DMS 273 (cell line): Measurements from ENCODE around the gene SPATA9.
"Not testable (repeated sequence)": the region's sequence is repeated elsewhere in the genome, so short reads cannot be mapped to it uniquely, and the experiment has no call there.

Source experiments
- DNase-seq: peaks from one replicate; lab custom pipeline; 2025; ENCODE audit not compliant: unreplicated experiment; lab: John Stamatoyannopoulos, UW

Gene SPATA9

GRCh38 chr5:95718203-95718602 is 35.4 kb upstream of the SPATA9 start:
- DNase-seq, result no peak

GRCh38 chr5:95717439-95717838 is 34.6 kb upstream of the SPATA9 start:
- no peak for DNase-seq

- no peak for DNase-seq
Measured at GRCh38 chr5:95715799-95716461, 33.1 kb upstream of the SPATA9 start.

DNA sequence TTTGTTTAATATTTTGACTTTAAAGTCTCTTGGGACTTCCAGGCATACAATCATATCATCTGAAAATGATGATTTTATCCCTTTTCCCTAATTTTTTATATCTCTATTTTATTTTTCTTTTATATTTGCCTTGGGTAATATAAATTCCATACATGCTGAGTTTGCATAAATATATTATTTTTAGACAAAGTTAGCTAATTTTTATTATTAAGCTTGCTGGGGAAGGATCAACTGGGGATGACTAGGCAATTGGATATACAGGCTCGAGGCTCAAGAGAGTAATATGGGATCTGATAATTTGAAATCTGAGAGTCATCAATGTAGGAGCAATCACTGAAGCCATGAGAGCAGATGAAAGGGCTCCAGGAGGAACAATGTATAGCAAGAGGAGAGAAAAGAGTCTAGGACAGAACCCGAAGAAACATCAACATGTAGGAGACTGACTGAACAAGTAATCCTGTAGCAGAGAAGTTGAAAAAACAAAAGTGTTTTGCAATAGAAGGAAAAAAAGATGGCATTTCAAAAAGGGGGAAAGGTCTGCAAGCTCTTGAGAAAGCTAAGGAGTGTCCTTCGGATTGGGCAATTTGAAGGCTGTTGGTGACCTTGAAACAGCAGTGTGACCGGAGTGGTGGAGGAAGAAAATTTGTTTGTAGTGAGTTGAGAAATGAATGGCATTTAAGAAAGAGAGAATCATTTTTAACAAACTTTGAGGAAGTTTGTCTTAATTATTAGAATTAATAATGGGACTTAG is 31.3 kb upstream of the SPATA9 start:
- no peak for DNase-seq

DNA sequence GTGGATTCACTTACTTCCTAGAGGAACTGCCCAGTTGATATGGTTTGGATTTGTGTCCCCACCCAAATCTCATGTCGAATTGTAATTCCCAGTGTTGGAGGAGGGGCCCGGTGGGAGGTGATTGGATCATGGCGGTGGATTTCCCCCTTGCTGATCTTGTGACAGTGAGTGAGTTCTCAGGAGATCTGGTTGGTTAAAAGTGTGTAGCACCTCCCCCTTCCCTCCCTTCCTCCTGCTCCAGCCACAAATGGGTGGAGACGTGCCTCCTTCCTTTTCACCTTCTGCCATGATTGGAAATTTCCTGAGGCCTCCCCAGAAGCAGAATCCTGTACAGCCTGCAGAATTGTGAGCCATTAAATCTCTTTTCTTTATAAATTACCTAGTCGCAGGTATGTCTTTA is 30.5 kb upstream of the SPATA9 start:
- DNase-seq, result not testable (repeated sequence)

DNA sequence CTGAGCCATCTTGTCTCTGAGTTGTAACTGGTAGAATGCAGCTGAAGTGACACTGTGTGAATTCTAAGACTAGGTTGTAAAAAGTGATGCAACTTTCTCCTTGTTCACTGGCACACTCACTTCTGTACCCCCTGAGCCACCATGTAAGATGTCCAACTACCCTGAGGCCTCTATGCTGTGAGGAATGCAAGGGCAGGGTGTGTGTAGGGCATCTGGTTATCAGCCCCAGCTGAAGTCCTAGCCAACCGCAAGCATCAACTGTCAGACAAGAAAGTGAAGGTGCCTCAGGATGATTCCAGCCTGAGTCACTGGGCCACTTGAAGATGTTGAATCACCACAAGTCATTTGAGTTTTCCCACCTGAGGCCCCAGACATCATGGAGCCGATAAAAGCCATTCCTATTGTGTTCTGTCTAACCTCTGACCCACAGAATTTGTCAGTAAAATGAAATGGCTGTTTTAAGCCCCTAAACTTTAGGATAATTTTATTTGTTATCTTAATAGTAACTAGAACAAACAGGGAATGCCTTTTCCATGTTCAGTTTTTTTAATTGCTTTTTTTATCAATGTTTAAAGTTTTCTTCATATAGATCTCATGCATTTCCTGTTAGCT is 29.7 kb upstream of the SPATA9 start:
- DNase-seq, result no peak

DNA sequence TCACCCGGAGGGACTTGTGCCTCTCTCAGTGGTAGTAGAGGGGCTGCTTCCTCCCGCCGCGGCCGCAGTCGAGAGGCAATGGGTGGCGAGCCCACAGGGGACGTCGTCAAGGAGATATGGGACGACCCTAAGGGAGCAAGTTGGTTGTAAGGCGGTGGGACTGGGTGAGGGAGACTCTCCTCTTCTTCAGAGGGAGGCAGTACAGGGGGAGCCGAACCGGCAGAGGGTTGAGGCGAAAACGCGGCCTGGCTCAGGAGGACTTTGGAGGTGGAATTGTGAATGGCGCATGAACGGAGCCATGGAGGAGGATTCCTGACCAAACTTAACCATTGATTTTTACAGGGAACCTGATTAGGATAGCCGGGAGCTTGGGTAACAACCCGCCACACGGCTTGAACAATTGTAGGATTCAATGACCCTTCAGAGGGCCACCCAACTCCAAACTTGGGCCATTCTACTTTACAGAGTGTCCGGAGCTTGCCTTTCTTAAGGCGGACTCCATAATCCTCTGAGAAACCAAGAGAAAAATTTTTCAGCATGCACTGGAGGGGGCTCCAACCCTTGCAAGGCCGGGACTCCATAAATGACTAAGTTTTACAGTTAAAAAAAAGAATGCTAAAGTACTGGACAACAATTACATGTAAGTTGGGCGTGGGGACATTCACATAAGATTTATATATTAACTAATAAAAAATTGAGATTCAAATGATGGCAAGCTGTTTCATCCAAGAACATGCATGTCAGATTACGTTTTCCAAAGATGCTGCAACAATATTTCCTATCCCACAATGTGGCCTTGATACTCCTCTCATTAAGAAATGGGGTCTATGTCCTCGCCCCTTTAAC is 28.9 kb upstream of the SPATA9 start:
- peak; percentile 19 for DNase-seq

DNA sequence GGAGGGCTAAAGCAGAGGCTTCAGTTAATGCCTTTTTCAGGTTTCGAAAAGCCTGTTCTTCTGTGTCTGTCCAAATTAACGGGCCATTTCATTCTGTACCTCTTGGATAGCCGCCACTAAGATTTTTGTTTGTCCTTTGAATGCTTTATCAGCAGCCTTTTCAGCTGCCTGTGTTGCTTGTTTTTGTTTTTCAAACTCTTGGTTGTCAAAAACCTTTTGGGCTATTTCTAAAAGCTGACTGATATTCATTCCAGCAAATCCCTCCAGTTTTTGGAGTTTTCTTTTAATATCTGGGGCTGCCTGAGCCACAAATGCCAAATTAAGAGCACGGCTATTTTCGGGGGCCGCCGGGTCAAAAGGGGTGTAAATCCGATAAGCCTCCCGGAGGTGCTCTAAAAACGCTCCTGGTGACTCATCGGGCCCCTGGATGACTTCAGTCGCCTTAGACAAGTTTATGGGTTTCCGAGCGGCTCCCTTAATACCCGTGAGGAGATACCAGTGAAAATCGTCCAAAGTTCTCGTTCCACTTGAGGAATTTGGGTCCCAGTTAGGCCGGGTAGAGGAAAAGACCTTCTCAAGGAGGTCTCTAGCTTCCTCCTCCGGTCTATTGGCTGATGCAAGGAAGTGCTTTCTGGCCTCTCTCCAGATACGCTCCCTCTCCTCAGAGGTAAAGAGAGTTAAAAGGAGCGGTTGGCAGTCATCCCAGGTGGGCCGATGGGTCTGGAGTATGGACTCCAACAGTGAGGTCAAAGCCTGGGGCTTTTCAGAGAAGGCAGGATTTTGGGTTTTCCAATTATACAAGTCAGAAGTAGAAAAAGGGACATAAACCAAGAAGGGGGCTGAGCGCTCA is 28.1 kb upstream of the SPATA9 start:
- DNase-seq, result peak; percentile 50

DNA sequence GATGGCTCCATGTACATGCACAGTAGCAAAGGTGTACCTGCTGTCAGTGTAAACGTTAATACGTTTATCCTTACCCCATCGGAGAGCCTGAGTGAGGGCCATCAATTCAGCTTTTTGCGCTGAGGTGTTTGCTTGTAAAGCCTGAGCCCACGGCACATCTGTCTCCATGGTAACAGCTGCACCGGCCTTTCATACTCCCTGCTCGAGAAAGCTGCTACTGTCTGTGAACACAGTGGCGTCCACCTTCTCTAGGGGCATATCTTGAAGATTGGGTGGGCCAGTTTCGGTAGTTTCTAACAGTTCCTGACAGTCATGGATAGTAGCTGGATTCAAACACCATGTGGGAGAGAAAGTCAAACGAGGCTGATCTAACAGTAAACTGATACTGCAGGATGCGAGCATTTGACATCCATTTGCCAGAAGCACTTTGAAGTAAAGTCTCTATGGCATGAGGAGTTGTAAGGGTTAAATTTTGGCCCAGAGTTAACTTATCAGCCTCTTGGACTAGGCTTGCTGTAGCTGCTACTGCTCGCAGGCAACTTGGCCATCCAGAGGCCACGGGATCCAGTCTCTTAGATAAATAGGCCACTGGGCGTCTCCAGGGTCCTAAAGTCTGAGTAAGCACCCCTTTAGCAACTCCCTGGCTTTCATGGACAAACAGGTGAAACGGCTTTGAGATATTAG is 27.3 kb upstream of the SPATA9 start:
- DNase-seq, result peak; percentile 51

DNA sequence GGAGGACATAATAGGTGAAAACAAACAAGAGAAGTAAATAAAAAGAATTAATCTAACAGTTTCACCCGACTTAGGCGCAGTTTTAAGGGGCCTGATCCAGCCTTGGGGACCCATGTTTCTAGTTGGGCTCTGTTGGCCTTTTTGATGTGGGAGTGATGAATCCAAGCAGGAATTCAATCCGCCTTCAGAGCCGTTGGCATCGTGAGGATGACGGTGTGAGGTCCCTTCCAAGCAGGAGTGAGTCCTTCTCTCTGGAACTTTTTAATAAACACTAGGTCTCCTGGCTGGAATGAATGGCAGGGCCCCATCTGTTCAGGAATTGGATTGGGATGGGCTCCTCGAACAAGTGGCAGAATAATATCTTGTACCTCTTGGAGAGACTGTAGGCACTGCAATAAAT is 26.1 kb upstream of the SPATA9 start:
- DNase-seq, result peak; percentile 9

- not testable (repeated sequence) for DNase-seq
Measured at GRCh38 chr5:95707534-95708188, 24.9 kb upstream of the SPATA9 start.

GRCh38 chr5:95707055-95707454 is 24.3 kb upstream of the SPATA9 start:
- no peak for DNase-seq

GRCh38 chr5:95706196-95706595 is 23.4 kb upstream of the SPATA9 start:
- not testable (repeated sequence) for DNase-seq

- DNase-seq, result peak; percentile 18
Measured at GRCh38 chr5:95704150-95704549, 21.4 kb upstream of the SPATA9 start.

DNA sequence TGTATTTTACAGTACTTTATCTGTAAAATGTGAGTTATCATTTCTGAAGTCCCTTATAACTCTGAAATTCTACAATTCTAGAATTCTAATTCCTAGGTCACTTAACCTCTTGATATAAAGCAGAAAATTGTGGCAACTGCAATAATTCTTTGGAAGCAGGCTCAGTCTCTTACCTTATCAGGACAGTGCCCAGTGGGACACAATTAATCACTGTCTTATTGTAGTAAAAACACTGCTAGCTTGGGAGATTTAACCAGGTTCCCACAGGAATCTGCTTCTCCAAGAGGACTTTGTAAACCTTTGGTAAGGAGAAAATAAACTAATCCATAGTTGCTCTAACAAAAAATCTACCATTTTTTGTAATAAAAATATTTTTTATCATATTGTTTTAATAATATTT is 18.3 kb upstream of the SPATA9 start:
- no peak for DNase-seq

- DNase-seq, result no peak
Measured at GRCh38 chr5:95699337-95699736, 16.5 kb upstream of the SPATA9 start.

- DNase-seq, result peak; percentile 47
Measured at GRCh38 chr5:95697781-95698681, 15.2 kb upstream of the SPATA9 start.

DNA sequence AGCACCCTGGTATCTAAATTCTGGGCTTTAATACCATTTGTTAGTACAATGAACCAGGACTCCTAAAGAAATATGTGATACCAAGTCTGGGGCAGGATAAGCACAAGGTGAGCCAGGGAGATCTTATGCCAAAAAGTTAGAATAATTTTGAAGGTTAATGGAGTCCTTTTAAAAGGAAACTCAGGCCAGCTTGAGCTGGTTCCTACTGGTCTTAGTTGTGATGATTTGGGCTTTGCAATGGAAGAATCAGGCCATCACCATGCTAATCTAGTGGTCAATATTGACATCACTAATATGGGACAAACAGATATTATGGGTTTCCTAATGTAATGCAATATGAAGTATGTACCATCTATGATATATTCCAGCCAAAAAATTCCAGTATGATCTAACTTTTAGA is 7.5 kb upstream of the SPATA9 start:
- DNase-seq, result no peak
